Astrocyte (in vitro differentiated cells and primary cell): ENCODE measurements around the gene PRPF4.

Source experiments
- EZH2 ChIP-seq: IDR thresholded peaks from 2 replicates; pipeline ENCODE4 v1.6.1; 2012; ENCODE audit warnings: mild to moderate bottlenecking, low read length, inconsistent platforms; ENCODE audit not compliant: insufficient read depth
- TF ChIP-seq, protein P1 (sequence below): IDR thresholded peaks from 2 replicates; pipeline ENCODE4 v1.5.1; 2011; ENCODE audit warnings: low read depth, mild to moderate bottlenecking, inconsistent platforms, low read length, moderate library complexity; ENCODE audit not compliant: insufficient read depth

GRCh38 chr9:113313261-113313660, 37.8 kb downstream of the PRPF4 start:
- TF ChIP-seq, protein P1, sequence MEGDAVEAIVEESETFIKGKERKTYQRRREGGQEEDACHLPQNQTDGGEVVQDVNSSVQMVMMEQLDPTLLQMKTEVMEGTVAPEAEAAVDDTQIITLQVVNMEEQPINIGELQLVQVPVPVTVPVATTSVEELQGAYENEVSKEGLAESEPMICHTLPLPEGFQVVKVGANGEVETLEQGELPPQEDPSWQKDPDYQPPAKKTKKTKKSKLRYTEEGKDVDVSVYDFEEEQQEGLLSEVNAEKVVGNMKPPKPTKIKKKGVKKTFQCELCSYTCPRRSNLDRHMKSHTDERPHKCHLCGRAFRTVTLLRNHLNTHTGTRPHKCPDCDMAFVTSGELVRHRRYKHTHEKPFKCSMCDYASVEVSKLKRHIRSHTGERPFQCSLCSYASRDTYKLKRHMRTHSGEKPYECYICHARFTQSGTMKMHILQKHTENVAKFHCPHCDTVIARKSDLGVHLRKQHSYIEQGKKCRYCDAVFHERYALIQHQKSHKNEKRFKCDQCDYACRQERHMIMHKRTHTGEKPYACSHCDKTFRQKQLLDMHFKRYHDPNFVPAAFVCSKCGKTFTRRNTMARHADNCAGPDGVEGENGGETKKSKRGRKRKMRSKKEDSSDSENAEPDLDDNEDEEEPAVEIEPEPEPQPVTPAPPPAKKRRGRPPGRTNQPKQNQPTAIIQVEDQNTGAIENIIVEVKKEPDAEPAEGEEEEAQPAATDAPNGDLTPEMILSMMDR, result no peak
- TF ChIP-seq EZH2, result no peak
